T-helper 9 cell (primary cell): ENCODE results near the gene PSME3IP1.
A peak's percentile ranks its signal among the peaks of the same experiment; 100 is the strongest.
"Not testable (repeated sequence)": the region's sequence is repeated elsewhere in the genome, so short reads cannot be mapped to it uniquely, and the experiment has no call there.

Experiments used
- DNase-seq: peaks from one replicate; pipeline ENCODE4 v3.0.0-alpha.2; 2020

Gene PSME3IP1

DNA sequence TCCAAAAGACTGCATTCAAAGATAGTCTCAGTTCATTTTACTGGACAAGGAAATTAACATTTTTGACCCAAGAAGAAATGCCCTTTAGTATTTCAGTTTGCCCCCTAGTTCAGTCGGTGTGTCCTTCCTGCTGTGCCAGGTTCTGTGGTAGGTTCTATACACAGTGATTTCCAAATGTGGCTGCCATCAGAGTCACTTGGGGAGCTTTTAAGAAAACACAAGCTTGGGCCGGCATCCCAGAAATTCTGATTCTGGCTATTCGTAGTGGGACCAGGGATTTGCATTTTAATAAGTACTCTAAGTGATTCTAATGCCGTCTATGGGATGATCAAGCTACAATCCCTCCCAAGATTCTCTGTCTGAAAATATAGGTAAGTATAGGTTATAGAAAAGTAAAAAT, 10.4 kb upstream of the PSME3IP1 start:
- DNase-seq = no peak

DNA sequence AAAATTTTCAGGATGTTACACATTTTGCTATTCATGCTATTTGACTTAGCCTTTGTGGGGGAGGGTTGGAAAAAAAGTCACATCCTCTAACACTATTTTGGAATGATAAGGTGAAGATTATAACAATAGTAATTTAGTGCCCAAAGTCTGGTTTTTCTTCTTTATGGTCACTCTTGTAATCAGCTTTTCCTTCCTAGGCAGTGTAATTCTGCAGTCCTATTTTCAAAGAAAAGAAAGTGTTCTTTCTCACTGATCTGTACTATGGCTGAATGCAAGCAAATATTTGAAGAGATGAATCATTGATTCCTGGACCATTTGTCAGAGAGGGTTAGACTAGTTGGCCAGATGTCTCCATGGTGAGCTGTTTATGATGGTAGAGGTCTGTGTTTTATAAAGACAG, 8.7 kb upstream of the PSME3IP1 start:
- DNase-seq = no peak

DNA sequence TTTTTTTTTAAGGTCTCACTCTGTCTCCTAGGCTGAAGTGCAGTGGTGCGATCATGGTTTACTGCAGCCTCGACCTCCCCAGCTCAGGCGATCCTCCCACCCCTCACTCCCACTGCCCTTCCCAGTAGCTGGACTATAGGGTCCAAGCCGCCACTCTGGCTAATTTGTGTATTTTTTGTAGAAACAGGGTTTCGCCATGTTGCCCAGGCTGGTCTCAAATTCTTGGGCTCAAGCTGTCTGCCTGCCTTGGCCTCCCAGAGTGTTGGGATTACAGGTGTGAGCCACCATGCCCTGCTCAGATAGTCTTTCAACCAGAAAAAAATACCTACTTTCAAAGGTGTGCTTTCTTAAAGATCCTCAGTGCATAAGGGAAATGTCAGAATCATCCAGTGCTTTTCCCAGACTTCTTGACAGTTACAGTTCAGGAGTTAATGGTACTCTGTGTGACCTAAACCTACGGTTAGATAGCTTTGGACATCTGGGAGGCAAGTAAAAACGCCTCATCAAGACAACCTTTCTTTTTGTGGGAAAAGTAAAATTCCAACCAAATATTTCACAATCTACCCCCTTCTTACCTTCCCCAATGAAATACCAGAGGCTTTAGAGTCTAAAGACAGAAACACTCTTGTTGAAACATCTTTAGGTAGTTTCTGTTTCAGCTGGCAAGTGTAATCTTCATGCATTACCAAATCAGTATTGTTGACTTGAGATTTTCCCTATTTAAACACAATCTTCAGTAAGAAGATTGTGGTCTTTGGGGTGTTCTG, 7.1 kb upstream of the PSME3IP1 start:
- no peak for DNase-seq

DNA sequence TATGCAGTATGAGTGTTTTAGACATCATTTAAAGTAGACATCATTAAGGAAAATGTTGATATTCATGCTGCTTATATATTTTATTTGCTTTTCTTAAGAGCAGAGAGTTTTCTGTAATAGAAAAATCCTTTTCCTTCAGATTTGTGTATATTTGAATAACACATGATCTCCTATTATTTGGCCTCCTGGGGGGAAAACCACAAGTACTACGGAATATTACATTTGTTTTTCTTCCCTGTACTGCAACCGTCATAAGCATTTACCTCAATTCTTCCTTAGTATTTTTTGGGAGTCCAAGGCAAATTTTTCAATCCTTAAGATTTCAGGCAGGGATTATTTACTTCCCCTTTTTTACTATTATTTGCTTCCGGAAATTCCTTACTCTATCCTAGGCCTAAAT, 6.3 kb upstream of the PSME3IP1 start:
- no peak for DNase-seq

DNA sequence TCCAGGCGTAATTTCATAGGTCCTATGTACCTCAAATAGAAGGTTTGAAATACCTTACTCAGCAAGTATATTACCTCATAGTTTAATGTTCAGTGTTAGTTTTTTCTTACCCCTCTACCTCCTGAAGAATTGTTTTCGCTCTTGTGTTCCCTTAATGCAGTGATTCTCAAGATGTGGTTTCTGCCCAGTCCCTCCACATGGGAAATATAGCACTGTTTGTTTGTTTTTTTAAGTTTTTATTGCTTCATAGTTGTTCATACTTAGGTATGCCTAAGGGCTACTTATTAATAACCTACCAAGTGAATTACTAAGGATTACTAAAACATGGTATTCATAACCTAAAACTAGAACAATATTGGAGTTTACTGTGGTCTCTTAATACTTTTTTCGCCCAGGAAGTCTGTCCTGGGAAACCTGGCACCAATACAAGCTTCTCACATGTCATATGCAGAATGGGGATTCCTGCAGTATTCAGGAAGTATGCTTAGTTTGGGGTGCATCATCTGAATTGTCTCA, 5.3 kb upstream of the PSME3IP1 start:
- no peak for DNase-seq

DNA sequence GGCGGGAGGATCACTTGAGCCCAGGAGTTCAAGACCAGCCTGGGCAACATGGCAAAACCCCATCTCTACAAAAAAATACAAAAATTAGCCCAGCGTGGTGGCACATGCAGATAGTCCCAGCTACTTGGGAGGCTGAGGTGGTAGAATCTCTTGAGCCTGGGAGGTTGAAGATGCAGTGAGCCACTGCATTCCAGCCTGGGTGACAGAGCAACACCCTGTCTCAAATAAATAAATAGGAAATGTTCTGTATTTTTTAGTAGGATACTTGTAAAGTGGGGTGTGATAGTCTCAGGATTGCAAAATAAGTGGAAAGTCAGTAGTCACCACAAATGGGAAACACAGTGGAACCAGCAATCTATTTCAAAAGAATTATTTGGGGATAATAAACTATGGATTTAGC, 4.3 kb upstream of the PSME3IP1 start:
- no peak for DNase-seq

DNA sequence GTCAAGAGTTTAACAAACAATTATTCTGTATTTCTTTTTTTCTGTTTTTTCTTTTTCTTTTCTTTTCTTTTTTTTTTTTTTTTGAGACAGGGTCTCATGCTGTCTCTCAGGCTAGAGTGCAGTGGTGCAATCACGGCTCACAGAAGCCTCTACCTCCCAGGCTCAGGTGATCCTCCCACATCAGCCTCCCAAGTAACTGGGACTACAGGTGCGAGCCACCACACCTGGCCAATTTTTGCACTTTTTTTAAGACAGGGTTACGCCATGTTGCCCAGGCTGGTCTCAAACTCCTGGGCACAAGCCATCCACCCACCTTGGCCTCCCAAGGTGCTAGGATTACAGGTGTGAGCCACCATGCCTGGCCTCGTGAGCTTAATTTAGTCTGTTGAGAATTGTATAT, 3.7 kb upstream of the PSME3IP1 start:
- not testable (repeated sequence) for DNase-seq

DNA sequence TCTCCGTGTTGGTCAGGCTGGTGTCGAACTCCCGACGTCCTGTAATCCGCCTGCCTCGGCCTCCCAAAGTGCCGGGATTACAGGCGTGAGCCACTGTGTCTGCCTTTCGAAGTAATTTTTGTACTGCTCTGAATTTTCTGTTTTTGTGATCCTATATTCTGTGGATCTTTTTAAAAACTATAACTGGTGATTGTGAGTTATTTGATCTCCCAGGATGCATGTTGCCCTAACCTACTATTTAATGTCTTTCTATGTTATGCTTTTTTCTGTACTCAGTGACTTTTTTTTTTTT, 2.8 kb upstream of the PSME3IP1 start:
- no peak for DNase-seq

DNA sequence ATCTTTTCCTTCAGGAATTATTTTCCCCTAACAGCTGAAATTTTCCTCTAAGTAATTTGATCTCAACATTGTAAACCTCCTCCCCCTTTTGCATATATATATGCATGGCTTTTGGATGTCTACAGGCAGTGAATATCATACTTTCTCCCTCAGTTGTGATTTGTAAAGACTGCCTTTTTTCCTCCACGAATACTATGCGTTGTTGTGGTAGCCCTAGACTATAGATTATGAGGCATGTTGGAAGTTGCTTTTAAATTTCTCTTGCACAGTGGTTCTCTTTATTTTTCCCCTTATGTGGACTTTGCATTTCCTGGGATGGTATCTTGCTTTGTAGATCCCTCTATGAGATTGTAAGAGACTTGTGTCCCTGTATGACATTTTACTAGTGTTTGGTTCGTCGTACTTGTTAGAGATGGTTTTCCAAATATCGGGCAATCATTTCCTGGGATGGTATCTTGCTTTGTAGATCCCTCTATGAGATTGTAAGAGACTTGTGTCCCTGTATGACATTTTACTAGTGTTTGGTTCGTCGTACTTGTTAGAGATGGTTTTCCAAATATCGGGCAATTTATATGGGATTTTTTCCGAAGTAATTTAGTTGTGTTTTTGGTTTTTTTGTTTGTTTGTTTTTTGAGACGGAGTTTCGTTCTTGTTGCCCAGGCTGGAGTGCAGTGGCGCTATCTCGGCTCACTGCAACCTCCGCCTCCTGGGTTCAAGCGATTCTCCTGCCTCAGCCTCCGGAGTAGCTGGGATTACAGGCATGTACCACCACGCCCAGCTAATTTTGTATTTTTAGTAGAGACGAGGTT, 2.3 kb upstream of the PSME3IP1 start:
- DNase-seq = not testable (repeated sequence)

DNA sequence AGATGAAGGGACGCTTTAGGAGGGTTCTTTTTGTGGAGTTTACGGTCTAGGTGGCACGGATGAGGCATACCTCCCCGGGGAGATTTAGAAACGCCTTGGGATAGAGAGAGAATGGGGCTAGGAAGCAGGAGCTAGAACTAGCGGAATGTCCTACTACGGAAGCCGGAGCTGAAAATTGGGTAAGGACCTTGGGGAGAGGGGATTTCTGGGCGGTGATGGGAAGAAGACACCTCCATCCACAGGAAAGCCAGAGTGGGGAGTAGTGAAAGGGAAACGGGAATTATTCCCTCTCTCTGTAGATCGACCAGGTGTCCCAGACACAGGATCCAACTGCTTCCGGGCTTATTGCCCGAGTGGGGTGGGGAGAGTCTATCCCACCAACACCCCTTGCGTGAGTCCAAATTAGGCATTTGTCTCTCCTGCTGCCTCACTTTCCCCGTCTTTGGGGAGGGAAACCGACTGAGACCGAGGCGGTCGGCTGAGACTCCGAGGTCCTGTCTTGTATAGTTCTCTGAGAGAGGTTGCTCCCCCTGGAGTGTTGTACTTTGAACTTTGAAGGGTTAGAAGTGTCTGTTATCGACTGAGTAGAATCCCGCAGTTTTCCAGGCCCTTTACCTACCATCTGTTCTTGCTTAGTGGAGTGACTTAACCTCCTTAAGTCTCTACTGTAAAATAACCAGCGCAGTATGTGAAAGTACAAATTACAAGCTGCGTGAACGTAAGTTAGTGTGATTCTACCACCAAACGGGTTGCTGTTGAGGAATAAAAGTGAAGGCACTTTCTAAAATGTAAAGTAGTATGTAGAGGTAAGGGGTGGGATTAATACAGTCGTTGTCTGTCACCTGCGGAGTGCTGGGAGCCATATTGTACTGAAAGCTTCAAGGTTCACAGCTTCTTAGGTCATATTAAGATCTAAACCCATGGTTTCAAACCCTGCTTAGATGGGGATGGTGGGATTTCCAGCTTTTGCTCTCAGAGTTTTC, 1.3 kb upstream of the PSME3IP1 start:
- DNase-seq = peak; percentile 2

DNA sequence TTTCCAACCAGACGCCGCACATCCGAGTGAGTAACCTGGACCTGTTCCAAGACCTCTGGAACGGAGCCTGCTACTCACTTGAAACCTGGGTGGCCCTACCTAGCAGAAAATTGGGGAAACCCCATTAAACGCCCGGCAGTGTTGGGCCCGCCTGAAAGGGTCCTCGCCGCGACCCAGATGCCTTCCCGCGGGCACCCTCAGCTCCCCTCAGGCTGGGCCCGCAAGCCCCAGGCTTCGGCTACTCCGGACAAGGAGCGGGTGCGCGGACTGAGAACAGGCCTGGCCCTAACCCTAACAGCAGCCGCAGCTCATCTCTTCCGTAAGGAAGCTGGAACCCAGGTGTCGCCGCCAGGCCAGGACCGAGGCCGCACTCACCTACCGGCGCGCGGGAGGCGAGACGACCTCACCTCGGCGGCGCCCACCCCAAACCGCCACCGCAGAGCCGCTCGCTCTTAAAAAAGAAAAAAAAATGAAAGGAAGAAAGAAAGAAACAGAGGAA, 344 bp downstream of the PSME3IP1 start:
- DNase-seq = no peak

DNA sequence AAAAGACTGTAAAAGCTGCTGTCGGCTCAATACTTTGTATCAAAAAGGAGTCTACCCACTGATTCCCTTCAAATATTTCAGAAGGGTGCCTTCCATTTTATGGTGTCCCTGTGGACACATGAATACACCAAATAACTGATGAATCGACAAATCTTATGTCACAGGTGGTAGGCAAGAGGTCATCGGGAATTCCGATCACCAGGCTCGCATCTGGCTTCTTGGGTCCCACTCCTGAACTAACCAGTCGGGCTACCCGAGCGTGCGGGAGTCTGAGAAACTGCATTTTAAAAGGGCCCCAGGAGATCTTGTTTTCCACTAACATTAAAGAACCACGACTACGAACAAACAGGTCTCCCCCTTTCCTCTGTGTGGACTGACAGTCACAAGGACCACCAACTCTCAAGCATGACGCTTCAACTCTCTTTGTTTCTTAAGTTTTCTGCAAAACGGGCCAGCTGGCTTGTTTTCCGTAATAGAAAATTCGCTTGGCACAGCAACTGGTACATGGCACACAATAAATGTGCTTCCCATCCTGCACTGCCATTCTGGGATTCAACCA, 873 bp downstream of the PSME3IP1 start:
- DNase-seq = no peak

DNA sequence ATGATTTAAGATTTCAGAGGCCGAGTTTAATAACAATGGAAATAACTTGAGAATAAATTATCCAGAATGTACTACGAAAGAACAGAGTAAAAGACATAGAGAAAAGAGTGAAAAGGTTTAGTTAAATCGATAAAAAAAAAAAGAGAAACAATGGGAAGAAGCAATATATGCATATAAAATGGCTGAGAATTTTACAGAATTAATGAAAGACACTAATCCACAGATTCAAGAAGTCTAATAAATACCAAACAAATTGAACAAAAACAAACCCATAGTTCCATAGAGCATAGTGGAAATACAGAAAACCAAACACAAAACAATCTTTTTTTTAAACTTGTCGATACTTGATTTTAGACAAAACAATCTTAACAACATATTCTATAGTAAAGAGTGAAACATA, 1.7 kb downstream of the PSME3IP1 start:
- no peak for DNase-seq

DNA sequence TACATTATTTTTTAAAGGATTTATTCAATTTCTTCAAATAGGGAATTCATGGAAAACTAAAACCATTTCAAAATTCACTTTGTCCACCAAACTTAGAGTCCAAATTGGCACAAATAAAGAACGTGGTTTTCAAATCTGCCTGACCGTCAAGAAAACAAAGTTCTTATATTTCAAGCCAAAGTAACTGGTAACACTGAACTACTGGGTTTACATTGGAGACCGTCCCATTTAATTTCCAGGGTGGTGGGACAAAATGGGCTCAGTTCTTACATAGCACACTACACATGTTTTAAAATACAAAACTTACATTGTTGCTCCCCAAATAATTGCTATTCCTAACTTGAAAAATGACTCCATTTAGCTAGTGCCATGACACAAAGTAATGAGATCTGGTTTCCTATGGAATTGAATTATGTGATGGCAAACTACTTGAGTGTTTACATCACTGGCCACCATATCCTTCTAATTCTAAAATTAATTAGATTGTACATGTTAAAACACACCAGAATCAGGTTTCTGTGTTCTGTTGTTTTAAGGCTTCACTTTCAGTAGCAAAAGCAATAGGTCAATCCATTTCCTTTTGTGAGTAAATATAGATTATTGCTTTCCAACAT, 6.5 kb downstream of the PSME3IP1 start:
- DNase-seq = no peak

DNA sequence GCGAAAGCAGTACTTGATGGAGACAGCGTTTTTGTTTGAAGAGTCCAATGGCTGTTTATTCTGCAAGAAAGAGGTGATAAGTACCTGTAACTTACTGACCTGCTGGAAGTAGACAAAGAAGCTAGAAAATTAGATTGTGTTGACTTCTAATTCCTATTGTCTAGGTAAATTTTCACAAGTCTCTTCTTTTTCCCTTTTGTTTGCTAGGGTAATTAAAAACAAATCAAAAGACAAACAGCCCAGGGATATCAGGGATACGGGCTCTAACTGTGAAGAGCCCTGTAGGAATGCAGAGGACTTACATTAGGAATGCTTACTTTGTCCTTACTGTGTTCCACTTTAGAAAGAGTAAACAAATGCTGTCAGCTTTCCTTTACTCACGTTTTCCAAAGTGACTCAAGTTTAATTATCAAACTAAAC, 7.0 kb downstream of the PSME3IP1 start:
- DNase-seq = no peak

DNA sequence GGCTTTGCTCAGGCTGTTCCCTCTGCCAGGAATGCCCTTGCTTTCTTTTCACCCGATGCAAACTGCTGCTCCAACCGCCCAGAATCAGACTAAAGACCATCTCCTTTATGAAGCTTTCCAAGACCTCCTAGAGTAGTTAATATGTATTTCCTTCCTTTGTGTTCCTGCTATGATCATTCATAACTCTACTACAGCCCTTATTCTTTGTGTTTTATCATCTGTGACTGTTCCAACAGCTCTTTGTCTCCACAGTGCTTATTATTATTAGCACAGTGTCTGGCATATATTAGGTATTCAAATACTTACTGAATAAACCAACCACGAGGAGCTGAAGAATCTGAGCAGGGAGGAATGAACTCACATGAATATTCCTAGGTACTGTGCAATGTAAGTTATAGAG, 7.6 kb downstream of the PSME3IP1 start:
- DNase-seq = no peak

DNA sequence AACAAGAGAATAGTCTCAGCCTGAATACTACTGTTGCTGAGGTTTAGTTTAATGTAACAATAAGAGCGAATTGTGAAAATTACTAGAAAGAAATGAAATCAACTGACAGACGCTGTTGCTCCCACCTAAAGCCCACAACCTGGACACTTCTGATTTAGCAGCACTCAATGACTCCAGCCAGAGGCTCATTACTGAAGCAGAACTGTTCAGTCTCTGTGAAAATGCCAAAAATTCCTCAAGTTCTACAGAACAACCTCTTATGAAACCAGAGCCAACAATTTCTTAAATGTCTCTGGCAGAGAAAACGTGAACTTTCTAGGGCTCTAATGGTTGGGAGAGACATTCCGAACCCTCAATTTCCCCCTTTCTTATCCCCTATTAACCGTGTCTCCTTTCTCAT, 9.9 kb downstream of the PSME3IP1 start:
- no peak for DNase-seq

DNA sequence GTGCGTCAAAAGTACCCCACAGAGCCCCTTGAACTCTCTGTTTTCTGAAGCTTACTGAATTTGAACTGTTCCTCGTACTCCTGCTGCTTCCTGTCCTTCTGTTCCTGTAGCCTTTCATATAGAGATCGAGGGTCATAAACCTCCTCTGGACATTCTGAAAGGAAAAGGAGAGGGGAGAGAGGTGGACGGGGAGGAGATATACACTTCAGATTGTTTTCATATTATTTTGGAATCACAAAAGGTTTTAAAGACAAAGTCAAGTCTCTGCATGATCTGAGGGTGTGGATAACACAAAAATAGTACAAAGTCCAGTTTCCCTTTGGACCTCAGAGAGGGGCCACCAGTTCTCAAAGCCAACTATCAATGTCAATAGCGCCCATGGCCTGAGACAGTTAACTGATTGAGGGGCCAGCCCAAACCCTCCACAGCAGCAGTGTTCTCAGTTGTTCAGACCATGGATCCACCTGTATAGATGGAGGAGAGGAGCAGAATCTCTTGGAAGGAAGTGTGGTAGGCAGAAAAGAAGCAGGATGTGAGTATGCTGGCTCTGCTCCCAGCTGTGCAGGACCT, 13.0 kb downstream of the PSME3IP1 start:
- DNase-seq = no peak

DNA sequence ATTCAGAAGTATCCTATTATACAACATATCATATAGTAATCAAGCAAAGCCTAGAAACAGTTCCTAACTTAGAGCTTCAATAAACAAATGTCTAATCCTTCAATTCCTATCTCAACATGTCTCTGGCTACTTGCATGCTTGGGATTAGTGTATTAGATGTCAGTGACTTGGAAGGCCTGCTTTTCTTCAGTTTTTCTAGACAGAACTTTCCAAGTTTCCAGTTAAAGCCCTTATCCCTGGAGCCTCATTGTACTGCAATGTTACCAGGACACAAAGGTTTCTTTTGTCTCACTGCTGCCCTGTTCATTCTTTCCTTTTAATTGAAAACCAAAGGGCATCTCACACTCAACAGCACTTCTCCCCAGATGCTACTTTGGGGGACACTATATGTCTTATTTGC, 16.5 kb downstream of the PSME3IP1 start:
- no peak for DNase-seq

DNA sequence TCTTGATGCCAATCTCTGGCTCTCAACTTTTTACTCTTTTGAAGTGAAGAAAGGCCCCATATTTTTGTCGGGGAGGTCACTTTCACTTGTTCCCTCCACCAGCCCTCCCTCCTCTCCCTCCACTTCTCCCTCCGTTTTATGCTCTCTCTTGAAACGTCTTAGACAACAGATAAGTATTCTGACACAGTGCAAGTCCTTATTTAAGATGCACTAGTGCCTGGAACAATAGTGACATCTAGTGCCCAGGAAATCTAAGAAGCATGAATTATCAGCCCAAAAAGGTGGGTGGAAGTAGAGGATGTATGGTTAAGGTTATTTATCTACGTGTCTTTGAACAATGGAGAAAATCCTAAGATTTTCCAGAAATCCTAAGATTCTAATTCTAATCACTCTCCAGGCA, 17.9 kb downstream of the PSME3IP1 start:
- DNase-seq = no peak

DNA sequence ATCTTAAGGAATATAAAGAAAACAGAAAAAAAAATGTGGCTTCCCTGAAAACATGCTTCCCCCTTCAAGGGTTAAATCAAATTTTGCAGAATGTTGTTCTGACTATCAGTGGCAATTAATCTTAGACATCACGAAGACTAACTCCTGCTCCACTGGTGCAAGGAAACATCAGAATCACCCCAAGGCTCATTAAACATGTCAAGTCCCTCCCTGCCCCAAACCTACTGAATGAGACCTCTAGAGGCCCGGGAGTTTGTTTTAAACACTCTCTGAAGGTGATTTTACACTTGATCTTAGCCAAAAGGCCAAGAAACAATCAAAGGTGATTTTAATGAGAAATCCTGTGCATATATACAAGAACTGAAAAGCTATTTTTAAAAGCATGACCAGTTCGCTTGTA, 18.3 kb downstream of the PSME3IP1 start:
- no peak for DNase-seq

DNA sequence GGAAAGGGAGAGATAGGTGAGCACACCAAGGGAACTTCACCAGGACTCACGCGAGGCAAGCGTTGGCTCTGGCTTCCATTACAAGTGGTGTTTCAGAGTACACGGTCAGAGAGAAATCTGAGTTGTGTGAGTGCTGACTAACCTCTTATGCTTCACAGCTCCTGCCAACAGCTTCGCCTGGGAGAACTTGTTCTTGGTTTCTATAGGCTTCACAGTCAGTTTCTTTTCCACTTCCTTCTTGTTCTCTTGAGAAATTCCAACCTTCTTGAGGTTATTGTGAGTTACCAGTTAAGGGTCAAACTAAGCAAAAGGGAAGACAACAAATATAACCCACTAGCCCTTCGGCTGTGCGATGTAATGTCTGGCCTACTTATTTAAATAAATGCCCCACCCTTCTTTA, 18.9 kb downstream of the PSME3IP1 start:
- no peak for DNase-seq
